A549 (cell line): Measurements from ENCODE around the gene PSMC3. TPM values are rescaled to one million over a fixed set of nuclear protein-coding genes. Genes with fewer than 3 reads are reported as not detected.

Experiments used
- ATAC-seq, 2 experiments: fragments of 200-7000 bp in 1 of 2; fragments of >200 bp in 1 of 2; cut with Nextera tagmentation in 1 of 2; cut with Tn5 transposase in 1 of 2; 3 replicates each; pipeline versions ENCODE4 v1.8.0 to v1.9.1; 2018 to 2020; ENCODE audit warnings: mild to moderate bottlenecking in 1 of 2, moderate library complexity in 1 of 2
- CTCF ChIA-PET: fragments of 300-600 bp; sonication (Branson Sonifier 250); formaldehyde crosslinking; extraction: SDS; loops from one replicate; lab custom pipeline; 2021; ENCODE audit warnings: antibody characterized with exemption, inconsistent platforms; lab: Yijun Ruan, JAX
- POLR2A ChIA-PET: fragments of 350-600 bp; formaldehyde crosslinking; extraction: SDS; loops from one replicate; lab custom pipeline; 2021; ENCODE audit warnings: antibody characterized with exemption, inconsistent platforms; lab: Yijun Ruan, JAX
- DNase-seq, 2 experiments: peaks; one replicate each; pipeline versions ENCODE4 v3.0.0 to v3.0.0-alpha.2; 2011 to 2016; ENCODE audit warnings: low read depth in 1 of 2, low spot score in 1 of 2
- FAIRE-seq: peaks from 2 replicates; lab custom pipeline; 2011; peaks lifted over from hg19 to GRCh38; lab: Jason Lieb, UNC
- H3K27ac ChIP-seq, 2 experiments: fragments of >200 bp; sonication (Bioruptor Twin); formaldehyde crosslinking; 3 replicates each; pipeline ENCODE4 v1.5.1; 2016 to 2017
- H3K4me1 ChIP-seq: fragments of >200 bp; sonication (Bioruptor Twin); formaldehyde crosslinking; 3 replicates; pipeline ENCODE4 v1.6.1; 2016
- H3K4me2 ChIP-seq: fragments of >200 bp; sonication (Bioruptor Twin); formaldehyde crosslinking; 3 replicates; pipeline ENCODE4 v1.6.1; 2016
- H3K4me3 ChIP-seq: fragments of >200 bp; sonication (Bioruptor Twin); formaldehyde crosslinking; 3 replicates; pipeline ENCODE4 v1.5.1; 2016
- H3K9me3 ChIP-seq: fragments of >200 bp; sonication (Bioruptor Twin); formaldehyde crosslinking; 3 replicates; pipeline ENCODE4 v1.6.1; 2016
- BCL3 ChIP-seq: fragments of >200 bp; sonication (Bioruptor Twin); formaldehyde crosslinking; IDR thresholded peaks from 3 replicates; pipeline ENCODE4 v1.6.1; 2016
- CTCF ChIP-seq: fragments of >200 bp; sonication (Bioruptor Twin); formaldehyde crosslinking; IDR thresholded peaks from 3 replicates; pipeline ENCODE4 v1.5.1; 2016
- E2F6 ChIP-seq: IDR thresholded peaks from 2 replicates; pipeline ENCODE4 v1.6.1; 2012; ENCODE audit warnings: low read depth, borderline replicate concordance
- EHF ChIP-seq: fragments of 250-450 bp; sonication (Bioruptor Pico); IDR thresholded peaks from 2 replicates; pipeline ENCODE4 v1.5.0; 2020; ENCODE audit warnings: mild to moderate bottlenecking
- EP300 ChIP-seq, 2 experiments: fragments of >200 bp; sonication (Bioruptor Twin); formaldehyde crosslinking; IDR thresholded peaks; 2 replicates in 1 of 2; 3 replicates in 1 of 2; pipeline ENCODE4 v1.6.1; 2016 to 2017
- ESRRA ChIP-seq: fragments of 150-350 bp; IDR thresholded peaks from 2 replicates; pipeline ENCODE4 v1.6.1; 2014; ENCODE audit warnings: mild to moderate bottlenecking, low read length, borderline replicate concordance
- FOSB ChIP-seq: fragments of 250-450 bp; sonication (Bioruptor Pico); IDR thresholded peaks from 2 replicates; pipeline ENCODE4 v1.5.0; 2020; ENCODE audit warnings: mild to moderate bottlenecking, moderate library complexity
- FOSL2 ChIP-seq, 2 experiments: fragments of 450-650 bp in 1 of 2; fragments of >200 bp in 1 of 2; sonication (Bioruptor Twin) in 1 of 2; formaldehyde crosslinking; IDR thresholded peaks; 2 replicates each; pipeline versions ENCODE4 v1.5.0 to v1.6.1; 2016 to 2020; ENCODE audit warnings: mild to moderate bottlenecking in 1 of 2, moderate library complexity in 1 of 2
- GATA3 ChIP-seq: IDR thresholded peaks from 2 replicates; pipeline ENCODE4 v1.6.1; 2012; ENCODE audit warnings: borderline replicate concordance
- HOXA7 ChIP-seq: fragments of 250-450 bp; sonication (Bioruptor Pico); IDR thresholded peaks from 2 replicates; pipeline ENCODE4 v1.5.0; 2020; ENCODE audit warnings: mild to moderate bottlenecking, moderate library complexity
- JUN ChIP-seq, 2 experiments: fragments of >200 bp; sonication (Bioruptor Twin); formaldehyde crosslinking; IDR thresholded peaks; 2 replicates in 1 of 2; 3 replicates in 1 of 2; pipeline ENCODE4 v1.6.1; 2016 to 2017
- KDM5A ChIP-seq: fragments of 200-600 bp; sonication (generic); IDR thresholded peaks from 2 replicates; pipeline ENCODE4 v1.6.1; 2016; ENCODE audit warnings: antibody characterized with exemption, mild to moderate bottlenecking
- MAFK ChIP-seq: fragments of 450-650 bp; IDR thresholded peaks from 2 replicates; pipeline ENCODE4 v1.6.1; 2014; ENCODE audit not compliant: partially characterized antibody
- MAZ ChIP-seq: fragments of 150-350 bp; IDR thresholded peaks from 2 replicates; pipeline ENCODE4 v1.6.1; 2014; ENCODE audit warnings: antibody characterized with exemption, low read depth, low read length, borderline replicate concordance
- MYC ChIP-seq: IDR thresholded peaks from 2 replicates; pipeline ENCODE4 v1.6.1; 2012; ENCODE audit warnings: mild to moderate bottlenecking, inconsistent platforms, low read length, improper control_type of control experiment, borderline replicate concordance
- PHF8 ChIP-seq: fragments of 200-600 bp; sonication (generic); IDR thresholded peaks from 2 replicates; pipeline ENCODE4 v1.6.1; 2016; ENCODE audit warnings: low read depth, mild to moderate bottlenecking, antibody characterized with exemption, moderate library complexity, borderline replicate concordance
- POLR2A ChIP-seq: IDR thresholded peaks from 2 replicates; pipeline ENCODE4 v1.6.1; 2012; ENCODE audit warnings: mild to moderate bottlenecking, low read length
- REST ChIP-seq: fragments of 200-600 bp; sonication (generic); IDR thresholded peaks from 2 replicates; pipeline ENCODE4 v1.6.1; 2016; ENCODE audit warnings: antibody characterized with exemption, mild to moderate bottlenecking, moderate library complexity
- RFX5 ChIP-seq: fragments of 450-650 bp; IDR thresholded peaks from 2 replicates; pipeline ENCODE4 v1.7.1; 2014; ENCODE audit warnings: antibody characterized with exemption, mild to moderate bottlenecking, moderate library complexity
- RNF2 ChIP-seq: fragments of 200-600 bp; sonication (generic); IDR thresholded peaks from 2 replicates; pipeline ENCODE4 v1.6.1; 2016; ENCODE audit warnings: low read depth, mild to moderate bottlenecking, antibody characterized with exemption, moderate library complexity, borderline replicate concordance
- SMC3 ChIP-seq: fragments of >200 bp; sonication (Bioruptor Twin); formaldehyde crosslinking; IDR thresholded peaks from 3 replicates; pipeline ENCODE4 v1.6.1; 2018; ENCODE audit warnings: inconsistent platforms
- SREBF2 ChIP-seq: fragments of 450-650 bp; IDR thresholded peaks from 2 replicates; pipeline ENCODE4 v1.6.1; 2014; ENCODE audit warnings: mild to moderate bottlenecking, moderate library complexity
- ZNF302 ChIP-seq: fragments of 250-450 bp; sonication (Bioruptor Pico); IDR thresholded peaks from 2 replicates; pipeline ENCODE4 v1.9.0; 2021; ENCODE audit warnings: inconsistent platforms, mild to moderate bottlenecking, moderate library complexity
- ZSCAN20 ChIP-seq: fragments of 250-450 bp; sonication (Bioruptor Pico); IDR thresholded peaks from 2 replicates; pipeline ENCODE4 v1.8.0; 2022; ENCODE audit warnings: mild to moderate bottlenecking, moderate library complexity
- WGBS: methylation state at CpG from one replicate; pipeline ENCODE4 v1.1.6; 2017; ENCODE audit errors: missing lambda C conversion rate; 5-methylcytosine and 5-hydroxymethylcytosine counted together
- polyA plus RNA-seq, 4 experiments: library from polyadenylated mRNA; depleted of rRNA in 3 of 4; stranded (reverse); fragments of >200 nt; fragmentation: RNase III in 1 of 4; extraction: RNeasy Plus Mini Kit Qiagen cat#74134 plus additional on column Dnase treatment in 1 of 4; gene quantifications; 2 replicates in 3 of 4; 3 replicates in 1 of 4; pipeline ENCODE4 v1.2.3, GENCODE V29; 2011 to 2017

The PSMC3 gene
- polyA plus RNA-seq, 2 of the 4 experiments (the other 2 are of a cell fraction), result 283 to 383 TPM

GRCh38 chr11:47408598-47409439, 17.4 kb downstream of the PSMC3 start:
- ChIA-PET POLR2A (interaction anchor here (0.6 to 0.8 kb wide), 4 partner anchors 13 to 1136 kb away, joined by 3 to 4 read pairs (median 3); no protein-coding TSS in a partner anchor), CTCF (interaction anchor here (0.6 to 8.0 kb wide), 5 partner anchors 15 to 136 kb away, joined by 3 to 96 read pairs (median 4); partner anchors contain the start of gene PSMC3)
- H3K4me3 ChIP-seq, result peak overlapping the region; percentile 92
- 8% methylated on average over 29 of the region's 50 CpGs for WGBS
- H3K27ac ChIP-seq, result peak overlapping the region; percentile 89 to 92
- FAIRE-seq (no peak), DNase-seq (peak; percentile 35 to 38), ATAC-seq (peak; percentile 7 to 49)
- H3K4me1 ChIP-seq, result peaks cover 19% of the 10 kb centered on the region
- H3K4me2 ChIP-seq, result peak overlapping the region; percentile 94
- 0 out of 2 replicates have a peak, but pooled peaks have one; percentile 11 for TF ChIP-seq POLR2A
- TF ChIP-seq ZNF302 (CRISPR knock-in tag), result no peak
- TF ChIP-seq EHF, result no peak
- TF ChIP-seq PHF8, result 0 out of 2 replicates have a peak, but pooled peaks have one; percentile 47
- TF ChIP-seq FOSB (CRISPR knock-in tag), result no peak
- no peaks in the 10 kb centered on the region for H3K9me3 ChIP-seq

GRCh38 chr11:47407746-47408590, 18.3 kb downstream of the PSMC3 start, which contains the start of gene SLC39A13:
SLC39A13 (plus strand) TSS chr11:47408590; CDS start chr11:47410095, 1,505 bp downstream.
- DNase-seq (peak; percentile 96 to 97), FAIRE-seq (no peak), ATAC-seq (peak; percentile 87 to 93)
- ChIA-PET CTCF (interaction anchor here (0.7 to 8.0 kb wide), 15 partner anchors 9 to 225 kb away, joined by 3 to 96 read pairs (median 4); partner anchors contain the start of gene PSMC3), POLR2A (interaction anchor here (0.6 to 1.0 kb wide), 5 partner anchors 10 to 1135 kb away, joined by 3 read pairs; partner anchors contain the start of gene PSMC3)
- Histone ChIP-seq H3K9me3 (no peaks in the 10 kb centered on the region), H3K4me3 (peak within 1 kb of the TSS; percentile 92), H3K27ac (peak within 1 kb of the TSS; percentile 89 to 93), H3K4me1 (peaks cover 19% of the 10 kb centered on the region), H3K4me2 (peak within 1 kb of the TSS; percentile 94)
- WGBS, result 7% methylated on average over 15 of the region's 70 CpGs
- no peak for TF ChIP-seq KDM5A
- TF ChIP-seq E2F6, result 0 out of 2 replicates have a peak, but pooled peaks have one; percentile 47
- TF ChIP-seq REST, result no peak; the same call in 1 of the 2 replicates
- peak; percentile 40 for TF ChIP-seq MAFK
- TF ChIP-seq SMC3, result peak; percentile 68
- TF ChIP-seq PHF8, result peak; percentile 91; the same call in 1 of the 2 replicates
- TF ChIP-seq ZSCAN20 (CRISPR knock-in tag), result no peak
- 0 out of 2 replicates have a peak, but pooled peaks have one; percentile 7 for TF ChIP-seq GATA3
- peak; percentile 85 to 97 for TF ChIP-seq JUN (IDR thresholded peaks at IDR 0.05)
- TF ChIP-seq RNF2, result no peak
- TF ChIP-seq MAZ, result peak; percentile 65; the same call in 1 of the 2 replicates
- TF ChIP-seq EP300 (IDR thresholded peaks at IDR 0.05), result no peak
- TF ChIP-seq RFX5, result peak; percentile 20; the same call in 1 of the 2 replicates
- 0 out of 2 replicates have a peak, but pooled peaks have one; percentile 53 for TF ChIP-seq HOXA7 (CRISPR knock-in tag)
- peak; percentile 85 for TF ChIP-seq MYC
- peak; percentile 66; the same call in 2 of the 3 replicates for TF ChIP-seq BCL3
- no peak for TF ChIP-seq ESRRA
- peak; percentile 87 for TF ChIP-seq POLR2A
- TF ChIP-seq SREBF2, result no peak
- 0 out of 2 replicates have a peak, but pooled peaks have one; percentile 14 for TF ChIP-seq FOSL2 (IDR thresholded peaks at IDR 0.05)
- peak; percentile 87 for TF ChIP-seq FOSL2 (CRISPR knock-in tag; IDR thresholded peaks at IDR 0.05)
- TF ChIP-seq CTCF, result peak; percentile 78
